Endothelial cell of umbilical vein (primary cell): Measurements from ENCODE around the gene ZMYND11. TPM values are rescaled to one million over a fixed set of nuclear protein-coding genes. Genes with fewer than 3 reads are reported as not detected.
"Not testable (repeated sequence)": the region's sequence is repeated elsewhere in the genome, so short reads cannot be mapped to it uniquely, and the experiment has no call there.

Source experiments
- BruUV-seq: library from RNA; stranded (reverse); fragments of 400-500 nt; replicated peaks from 2 replicates; lab custom pipeline; 2021; lab: Mats Ljungman, UMichigan
- CTCF ChIA-PET: fragments of 300-600, 350-600 bp; sonication (Branson Sonifier 250); formaldehyde crosslinking; loops from one replicate; lab custom pipeline; 2021; ENCODE audit warnings: antibody characterized with exemption, inconsistent platforms; lab: Charles Lee
- POLR2A ChIA-PET: fragments of 300-600, 350-600 bp; sonication (Branson Sonifier 250); formaldehyde crosslinking; loops from one replicate; lab custom pipeline; 2021; ENCODE audit warnings: antibody characterized with exemption, inconsistent platforms; lab: Charles Lee
- DNase-seq: peaks from one replicate; pipeline ENCODE4 v3.0.0-alpha.2; 2011; ENCODE audit warnings: low read depth, low spot score
- FAIRE-seq: peaks from 2 replicates; lab custom pipeline; 2011; peaks lifted over from hg19 to GRCh38; lab: Jason Lieb, UNC
- H2AFZ ChIP-seq: 2 replicates; pipeline ENCODE4 v1.6.0; 2012; ENCODE audit warnings: low read depth, low read length, control low read depth, inconsistent platforms
- H3K27ac ChIP-seq: 2 replicates; pipeline ENCODE4 v1.5.1; 2011; ENCODE audit warnings: low read depth, mild to moderate bottlenecking, control low read depth, low read length, moderate library complexity; ENCODE audit not compliant: insufficient read depth
- H3K27me3 ChIP-seq, 2 experiments: 2 replicates each; pipeline versions ENCODE4 v1.6.0 to v1.6.1; 2011; ENCODE audit warnings: low read length in 2 of 2, mixed read lengths in 1 of 2; ENCODE audit not compliant: control insufficient read depth in 2 of 2, insufficient read depth in 2 of 2
- H3K36me3 ChIP-seq, 2 experiments: 2 replicates in 1 of 2; 3 replicates in 1 of 2; pipeline ENCODE4 v1.5.1; 2011; ENCODE audit warnings: low read length in 2 of 2, mild to moderate bottlenecking in 1 of 2, moderate library complexity in 1 of 2; ENCODE audit not compliant: control insufficient read depth in 2 of 2, insufficient read depth in 2 of 2; ENCODE audit errors: extremely low read depth in 1 of 2
- H3K4me1 ChIP-seq: 3 replicates; pipeline ENCODE4 v1.5.1; 2011; ENCODE audit warnings: mild to moderate bottlenecking, low read length; ENCODE audit not compliant: control insufficient read depth, insufficient read depth; ENCODE audit errors: extremely low read depth
- H3K4me2 ChIP-seq: 2 replicates; pipeline ENCODE4 v1.6.1; 2011; ENCODE audit warnings: low read length, control low read depth, mixed read lengths; ENCODE audit not compliant: insufficient read depth
- H3K4me3 ChIP-seq, 3 experiments: fragments of 200-600 bp in 1 of 3; sonication (generic), shearing (Covaris generic) in 1 of 3; replicated peaks in 1 of 3; 2 replicates each; pipeline ENCODE4 v1.5.1; 2011 to 2016; ENCODE audit warnings: control low read depth in 3 of 3, low read length in 3 of 3, mild to moderate bottlenecking in 2 of 3, inconsistent platforms in 1 of 3, low read depth in 1 of 3, moderate library complexity in 1 of 3; ENCODE audit not compliant: insufficient read depth in 1 of 3
- H3K79me2 ChIP-seq: 2 replicates; pipeline ENCODE4 v1.6.0; 2012; ENCODE audit warnings: low read length, inconsistent platforms; ENCODE audit not compliant: control insufficient read depth, insufficient read depth
- H3K9ac ChIP-seq: replicated peaks from 2 replicates; pipeline ENCODE3; 2011; ENCODE audit warnings: low read length, control low read depth; ENCODE audit not compliant: insufficient read depth; ENCODE audit errors: extremely low read depth
- H3K9me1 ChIP-seq: replicated peaks from 3 replicates; pipeline ENCODE4 v1.6.0; 2011; ENCODE audit warnings: mild to moderate bottlenecking, low read length; ENCODE audit not compliant: control insufficient read depth, insufficient read depth; ENCODE audit errors: extremely low read depth
- H3K9me3 ChIP-seq: replicated peaks from 2 replicates; pipeline ENCODE4 v1.5.1; 2012; ENCODE audit warnings: low read length, inconsistent platforms; ENCODE audit not compliant: control insufficient read depth, insufficient read depth
- H4K20me1 ChIP-seq: replicated peaks from 2 replicates; pipeline ENCODE3; 2011; ENCODE audit warnings: mild to moderate bottlenecking, low read length; ENCODE audit not compliant: control insufficient read depth, insufficient read depth; ENCODE audit errors: extremely low read depth
- CTCF ChIP-seq, 2 donors: IDR thresholded peaks; 1 replicate in 1 of 2; 2 replicates in 1 of 2; pipeline ENCODE4 v1.5.1; 2011; ENCODE audit warnings: low read length in 2 of 2, mild to moderate bottlenecking in 2 of 2, moderate library complexity in 2 of 2, control low read depth in 1 of 2, inconsistent platforms in 1 of 2, low read depth in 1 of 2; ENCODE audit not compliant: insufficient read depth in 1 of 2; ENCODE audit errors: extremely low read depth in 1 of 2
- EZH2 ChIP-seq: IDR thresholded peaks from 2 replicates; pipeline ENCODE4 v1.6.1; 2012; ENCODE audit warnings: borderline replicate concordance, low read depth, mild to moderate bottlenecking, moderate library complexity, low read length, inconsistent platforms; ENCODE audit not compliant: severe bottlenecking
- FOS ChIP-seq: IDR thresholded peaks from 2 replicates; pipeline ENCODE4 v1.6.1; 2011; ENCODE audit warnings: mild to moderate bottlenecking, low read length, moderate library complexity, borderline replicate concordance; ENCODE audit not compliant: insufficient read depth
- GATA2 ChIP-seq: IDR thresholded peaks from 2 replicates; pipeline ENCODE4 v1.7.0; 2011; ENCODE audit warnings: low read depth, mild to moderate bottlenecking, moderate library complexity, mixed read lengths, low read length; ENCODE audit not compliant: insufficient read length, insufficient read depth
- JUN ChIP-seq: IDR thresholded peaks from 2 replicates; pipeline ENCODE4 v1.6.1; 2011; ENCODE audit warnings: borderline replicate concordance, low read depth; ENCODE audit not compliant: insufficient read length, insufficient read depth
- MAX ChIP-seq: IDR thresholded peaks from 2 replicates; pipeline ENCODE4 v1.6.1; 2011; ENCODE audit not compliant: insufficient read depth, insufficient read length
- MYC ChIP-seq: IDR thresholded peaks from one replicate; pipeline ENCODE4 v1.6.1; 2011; ENCODE audit warnings: mild to moderate bottlenecking, low read depth, low read length
- POLR2A ChIP-seq: IDR thresholded peaks from 2 replicates; pipeline ENCODE4 v1.6.1; 2012; ENCODE audit warnings: low read depth, mild to moderate bottlenecking, control low read depth, low read length
- POLR2AphosphoS5 ChIP-seq: IDR thresholded peaks from 2 replicates; pipeline ENCODE4 v1.6.1; 2012; ENCODE audit warnings: low read depth, mild to moderate bottlenecking, control low read depth, low read length, moderate library complexity; ENCODE audit not compliant: insufficient read depth
- dilution Hi-C: fragments of 300-500 bp; cut with MboI; formaldehyde crosslinking; loops from one replicate; pipeline ENCODE4 v1.15.0; 2019; ENCODE audit warnings: low sequenced_read_pairs; ENCODE audit not compliant: extremely low pct_ligation_motif_present
- intact Hi-C: fragments of 100-400 bp; cut with micrococcal nuclease; formaldehyde crosslinking; loops from one replicate; pipeline ENCODE4 v1.10.0; 2022
- polyA plus RNA-seq, 4 experiments: library from polyadenylated mRNA; depleted of rRNA in 3 of 4; stranded (reverse) in 3 of 4; unstranded in 1 of 4; fragments of >200 nt; gene quantifications; 2 replicates each; pipeline versions ENCODE4 v1.2.1 to v1.2.3, GENCODE V29; 2011 to 2012; ENCODE audit warnings: missing spikeins in 1 of 4
- total RNA-seq: library from RNA; stranded (reverse); gene quantifications from 2 replicates; pipeline ENCODE4 v1.2.3, GENCODE V29; 2021

The ZMYND11 gene
- total and polyA plus RNA-seq, 2 donors (not counting 3 experiments of a cell fraction or from before 2014, with no cell fraction given): 17.0 to 56.0 TPM

GRCh38 chr10:299512-299911 is 164.3 kb downstream of the ZMYND11 start:
- H3K4me2 ChIP-seq: no peak overlapping the region
- intact Hi-C loops (no loop called here), dilution Hi-C loops (no loop called here)
- H3K4me3 ChIP-seq: no peak overlapping the region
- H3K27ac ChIP-seq: no peak overlapping the region
- no peak for TF ChIP-seq MAX
- no peak for TF ChIP-seq MYC
- TF ChIP-seq POLR2A: no peak
- TF ChIP-seq JUN: no peak
- TF ChIP-seq GATA2: no peak
- H3K36me3 ChIP-seq: no peaks in the 10 kb centered on the region
- POLR2A ChIA-PET: no interaction called here
- H3K79me2 ChIP-seq: no peaks in the 10 kb centered on the region
- CTCF ChIA-PET: no interaction called here
- H3K9me3 ChIP-seq: no peaks in the 10 kb centered on the region
- H3K4me1 ChIP-seq: peaks cover 11% of the 10 kb centered on the region
- no peak overlapping the region for H2AFZ ChIP-seq
- DNase-seq (no peak), FAIRE-seq (no peak)
- H3K9ac ChIP-seq: no peak overlapping the region
- no peaks in the 10 kb centered on the region for H3K27me3 ChIP-seq
- H3K9me1 ChIP-seq: no peaks in the 10 kb centered on the region
- H4K20me1 ChIP-seq: no peaks in the 10 kb centered on the region
- no TSS peak for BruUV-seq

- Histone ChIP-seq H3K4me1 (peaks cover 11% of the 10 kb centered on the region), H3K4me2 (no peak overlapping the region), H3K79me2 (no peaks in the 10 kb centered on the region), H3K9me1 (no peaks in the 10 kb centered on the region), H3K4me3 (no peak overlapping the region), H2AFZ (no peak overlapping the region), H3K36me3 (no peaks in the 10 kb centered on the region), H3K27me3 (no peaks in the 10 kb centered on the region), H4K20me1 (no peaks in the 10 kb centered on the region), H3K9ac (no peak overlapping the region), H3K9me3 (no peaks in the 10 kb centered on the region), H3K27ac (no peak overlapping the region)
- DNase-seq (no peak), FAIRE-seq (no peak)
- CTCF ChIA-PET: no interaction called here
- no TSS peak for BruUV-seq
- intact Hi-C loops (no loop called here), dilution Hi-C loops (no loop called here)
- TF ChIP-seq FOS: no peak
- TF ChIP-seq POLR2AphosphoS5: no peak
- TF ChIP-seq MYC: no peak
- no peak for TF ChIP-seq CTCF (IDR thresholded peaks at IDR 0.05; ENCODE audit: extremely low read depth in 1 of 2, insufficient read depth in 1 of 2, low read depth in 1 of 2, low read length in 2 of 2)
- TF ChIP-seq JUN: no peak
- no peak for TF ChIP-seq MAX
- no peak for TF ChIP-seq GATA2
- no peak for TF ChIP-seq EZH2
- TF ChIP-seq POLR2A: no peak
- POLR2A ChIA-PET: no interaction called here
Observed at GRCh38 chr10:299969-300368, 164.7 kb downstream of the ZMYND11 start.

- peaks cover 11% of the 10 kb centered on the region for H3K4me1 ChIP-seq
- H3K36me3 ChIP-seq, dilution Hi-C loops, H3K4me2 ChIP-seq, BruUV-seq, H2AFZ ChIP-seq, H3K27me3 ChIP-seq, CTCF ChIA-PET, intact Hi-C loops, H3K79me2 ChIP-seq, H3K4me3 ChIP-seq, FAIRE-seq, H3K9me3 ChIP-seq, H3K9me1 ChIP-seq, H4K20me1 ChIP-seq, H3K9ac ChIP-seq, H3K27ac ChIP-seq, DNase-seq, POLR2A ChIA-PET: not testable (repeated sequence)
Observed at GRCh38 chr10:300580-300979, 165.3 kb downstream of the ZMYND11 start.
